Fibroblast of skin of abdomen (primary cell): Measurements from ENCODE around the gene CACNA1S.

Source experiments
- DNase-seq: peaks from one replicate; pipeline ENCODE4 v3.0.0-alpha.2; 2013

CACNA1S gene

DNA sequence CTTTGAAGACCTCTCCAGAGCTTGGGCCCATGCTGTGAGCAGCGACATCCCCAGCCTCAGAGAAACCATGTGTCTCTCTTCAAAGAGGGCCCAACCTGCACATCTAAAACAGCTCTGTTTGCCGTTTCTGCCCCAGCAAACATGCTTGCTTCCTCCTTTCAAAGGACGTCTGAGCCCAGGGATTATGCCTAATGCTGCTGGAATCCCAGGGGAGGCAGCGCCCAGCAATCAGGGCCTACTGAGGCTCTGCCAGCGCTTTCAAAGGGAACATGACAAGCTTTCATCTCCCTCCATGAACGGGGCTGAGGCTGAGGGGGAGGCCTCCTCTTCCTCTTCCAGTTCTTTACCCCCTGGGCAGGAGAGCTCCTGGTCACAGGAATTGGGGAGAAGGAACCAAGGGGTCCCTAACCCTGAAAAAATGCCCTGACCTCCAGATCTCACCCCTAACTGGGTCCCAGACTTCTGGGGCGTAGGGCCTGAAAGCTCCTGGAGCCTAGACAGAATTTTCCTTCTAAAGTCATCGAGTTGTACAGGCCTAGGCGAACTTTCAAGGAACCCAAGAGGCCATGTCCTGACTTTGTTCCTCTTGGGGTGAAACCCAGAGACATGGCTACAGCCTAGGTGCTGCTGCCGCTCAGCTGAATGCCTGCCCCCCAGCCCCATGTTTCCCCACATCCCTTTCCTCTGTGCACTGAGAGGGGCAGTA is 28.2 kb upstream of the CACNA1S start:
- DNase-seq, result no peak

DNA sequence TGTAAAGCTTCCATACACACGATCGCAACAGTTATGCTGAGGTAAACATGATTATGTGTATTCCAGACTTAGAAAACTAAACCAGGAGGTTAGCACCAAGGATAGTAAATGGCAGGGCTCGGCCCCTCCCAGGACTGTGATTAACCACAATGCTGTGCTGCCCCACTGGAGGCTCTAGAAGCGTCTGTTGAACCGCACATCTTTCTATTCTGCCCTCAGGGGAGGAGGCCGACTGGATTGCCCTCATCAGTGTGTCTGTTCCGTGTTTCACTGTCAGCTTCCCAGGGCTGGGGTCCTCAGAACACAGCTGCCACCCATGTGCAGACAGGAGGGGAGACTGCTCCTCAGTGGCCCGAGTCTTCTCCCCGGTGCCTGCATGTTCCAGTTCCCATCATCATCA is 27.5 kb upstream of the CACNA1S start:
- DNase-seq, result no peak

- no peak for DNase-seq
These were observed 27.1 kb upstream of the CACNA1S start for GRCh38 chr1:201139306-201139705.

DNA sequence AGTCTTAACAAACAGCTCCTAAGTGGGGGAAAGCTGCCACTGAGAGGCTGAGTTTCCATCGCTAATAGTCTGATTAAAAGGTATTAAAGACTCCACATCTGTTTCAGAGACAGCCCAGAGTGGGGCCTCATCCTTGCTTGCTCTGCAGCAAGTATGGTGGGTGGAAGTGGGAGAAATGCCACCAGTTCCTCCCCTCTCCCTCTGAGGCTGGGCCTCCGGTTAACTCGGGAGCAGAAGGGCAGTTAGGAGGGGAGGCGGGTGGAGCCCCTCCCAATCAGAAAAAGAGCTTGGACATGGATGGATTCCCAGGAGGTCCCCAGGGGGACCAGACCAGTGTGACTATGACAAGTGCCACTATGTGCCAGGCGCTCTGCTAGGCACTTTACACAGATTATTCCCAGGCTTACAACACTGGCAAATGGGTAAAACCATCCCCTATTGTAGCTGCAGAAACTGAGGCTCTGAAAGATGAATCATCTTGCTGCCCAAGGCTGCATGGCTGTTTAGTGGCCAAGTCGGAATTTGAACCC is 26.1 kb upstream of the CACNA1S start:
- no peak for DNase-seq

DNA sequence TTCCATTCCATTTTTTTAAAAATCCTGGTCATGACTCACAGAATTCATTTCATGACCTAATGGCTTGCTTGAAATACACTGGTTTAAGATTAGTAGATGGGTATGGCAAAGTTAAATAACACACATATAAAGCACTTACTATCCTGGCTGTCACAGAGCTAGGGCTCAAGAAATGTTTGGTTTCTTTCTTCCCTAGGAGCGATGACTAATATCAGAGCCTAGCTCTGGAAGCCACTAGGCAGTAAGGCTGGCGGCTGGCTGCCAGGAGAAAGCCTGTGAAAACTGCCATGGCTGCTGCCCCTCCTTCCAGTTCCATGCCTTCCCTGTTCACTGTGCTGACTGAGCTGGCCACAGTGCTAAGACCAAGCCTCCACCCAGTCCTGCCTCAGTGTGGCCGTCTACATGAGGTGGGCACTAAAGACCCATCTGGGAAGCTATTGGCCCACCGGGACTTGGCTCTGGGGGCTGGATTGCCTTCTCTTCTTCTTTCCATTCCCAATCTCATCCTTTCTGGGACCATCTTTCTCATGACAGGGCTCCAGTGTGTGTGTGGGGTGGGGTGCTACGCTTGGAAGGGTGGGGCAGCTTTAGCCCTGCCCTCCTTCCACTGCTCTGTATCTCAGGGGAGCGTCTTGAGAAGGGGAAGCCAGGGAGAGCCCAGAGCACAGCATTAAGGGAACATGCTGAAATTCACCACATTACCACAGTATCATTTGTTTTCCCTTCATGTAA is 25.5 kb upstream of the CACNA1S start:
- peak; percentile 91 for DNase-seq

GRCh38 chr1:201137024-201137392 is 24.8 kb upstream of the CACNA1S start:
- DNase-seq, result no peak

DNA sequence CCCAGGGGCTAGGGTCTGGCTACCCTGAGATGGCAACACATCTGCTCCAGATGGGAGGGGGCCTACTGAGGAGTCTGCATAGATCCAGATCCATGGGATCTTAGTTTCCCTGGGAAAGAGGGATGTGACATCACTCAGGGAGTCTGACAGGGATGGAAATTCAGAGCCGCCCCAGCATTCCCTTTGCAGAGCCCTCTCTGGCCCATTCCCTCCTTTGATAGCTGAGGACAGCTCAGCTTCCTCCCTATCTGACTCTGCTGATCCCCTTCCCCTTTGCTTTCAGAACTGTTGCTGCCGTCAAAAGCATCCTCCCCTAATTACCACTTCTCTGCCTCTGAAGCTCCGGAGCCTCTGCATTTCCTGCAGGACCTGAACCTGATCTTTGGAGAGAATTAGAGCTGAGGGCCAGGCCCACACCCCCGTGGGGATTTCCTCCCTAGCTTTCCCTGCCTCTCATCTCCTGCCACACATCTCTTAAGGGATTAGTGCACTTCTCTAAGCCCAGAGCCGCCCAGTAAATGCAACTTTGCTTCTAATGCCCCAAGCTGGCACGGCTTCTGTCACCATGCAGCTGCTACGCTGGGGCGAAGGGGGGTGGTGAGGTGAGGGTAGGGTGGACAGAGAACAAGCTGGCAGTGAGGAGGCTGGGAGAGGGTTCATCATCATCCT is 24.3 kb upstream of the CACNA1S start:
- no peak for DNase-seq

GRCh38 chr1:201134405-201134804 is 22.2 kb upstream of the CACNA1S start:
- DNase-seq, result no peak

DNA sequence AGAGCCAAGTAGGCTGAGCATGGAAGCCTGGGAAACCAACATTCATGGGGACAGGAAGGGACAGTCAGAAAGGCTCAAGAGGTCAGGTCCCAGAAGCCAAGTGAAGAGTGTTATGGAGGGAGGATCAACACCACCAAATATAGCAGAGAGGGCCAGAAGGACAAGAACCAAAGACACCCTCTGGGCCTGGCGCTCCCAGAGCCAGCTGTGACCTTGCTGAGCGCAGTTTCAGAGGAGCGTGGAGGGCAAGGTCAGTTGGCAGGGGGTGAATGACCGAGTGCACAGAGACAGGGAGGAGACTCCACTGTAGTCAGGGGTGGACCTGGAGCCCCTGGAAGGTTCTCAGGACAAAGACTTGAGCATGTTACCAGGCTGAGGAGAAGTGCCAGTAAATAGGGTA is 19.2 kb upstream of the CACNA1S start:
- DNase-seq, result no peak

- DNase-seq, result no peak
These were observed 16.7 kb upstream of the CACNA1S start for GRCh38 chr1:201128962-201129361.

- no peak for DNase-seq
These were observed 16.2 kb upstream of the CACNA1S start for GRCh38 chr1:201128476-201128875.

DNA sequence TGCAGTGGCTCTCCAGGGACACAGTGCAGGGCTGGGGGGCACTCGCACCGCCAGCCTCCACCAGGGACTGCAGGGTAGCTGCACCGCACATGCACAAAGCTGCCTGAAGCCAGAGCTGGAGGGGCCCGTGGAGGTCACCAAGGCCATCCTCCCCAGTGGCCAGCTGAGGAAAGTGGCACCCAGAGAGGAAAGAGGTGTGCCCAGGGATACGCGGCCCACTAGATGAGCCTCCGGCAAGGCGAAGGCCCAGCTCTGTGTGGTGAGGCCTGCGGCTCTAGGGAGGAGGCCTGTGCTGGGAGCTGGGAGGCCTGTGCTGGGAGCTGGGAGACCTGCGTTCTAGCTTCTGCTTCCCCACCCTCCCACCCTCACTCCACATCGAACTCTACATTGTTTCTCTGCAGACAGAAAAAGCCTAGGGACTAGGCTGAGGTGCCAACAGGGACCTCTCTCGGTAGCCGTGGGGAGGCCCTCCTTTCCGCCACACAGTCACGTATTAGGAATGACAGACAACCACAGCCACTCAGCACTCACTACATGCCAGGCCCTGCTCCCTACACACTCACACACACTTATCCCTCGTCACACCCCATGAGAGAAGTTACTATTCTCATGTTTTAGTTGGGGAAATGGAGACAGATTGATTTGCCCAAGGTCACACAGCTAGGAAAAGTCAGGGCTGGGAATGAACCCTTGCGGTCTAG is 15.7 kb upstream of the CACNA1S start:
- DNase-seq, result peak; percentile 84

GRCh38 chr1:201126832-201127754 is 14.9 kb upstream of the CACNA1S start, which contains the start of gene ASCL5:
ASCL5 (minus strand) TSS chr1:201127184; CDS start chr1:201115372, 11,812 bp downstream.
- DNase-seq, result no peak

DNA sequence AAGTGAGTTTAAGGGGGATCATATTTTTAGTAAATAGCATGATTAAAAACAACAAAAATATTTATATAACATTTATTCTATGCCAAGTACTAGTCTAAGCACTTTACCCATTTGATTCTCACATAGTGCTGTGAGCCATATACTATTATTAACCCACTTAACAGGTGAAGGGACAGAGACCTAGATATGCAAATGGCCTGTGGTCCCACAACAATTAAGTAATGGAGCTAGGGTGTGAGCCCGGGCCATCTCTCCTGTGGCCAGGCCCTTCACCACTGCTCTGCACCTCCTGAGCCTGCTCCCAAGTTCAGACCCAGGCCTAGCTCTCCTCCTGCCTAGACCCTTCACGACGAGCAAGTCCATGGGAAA is 14.2 kb upstream of the CACNA1S start:
- DNase-seq, result no peak

DNA sequence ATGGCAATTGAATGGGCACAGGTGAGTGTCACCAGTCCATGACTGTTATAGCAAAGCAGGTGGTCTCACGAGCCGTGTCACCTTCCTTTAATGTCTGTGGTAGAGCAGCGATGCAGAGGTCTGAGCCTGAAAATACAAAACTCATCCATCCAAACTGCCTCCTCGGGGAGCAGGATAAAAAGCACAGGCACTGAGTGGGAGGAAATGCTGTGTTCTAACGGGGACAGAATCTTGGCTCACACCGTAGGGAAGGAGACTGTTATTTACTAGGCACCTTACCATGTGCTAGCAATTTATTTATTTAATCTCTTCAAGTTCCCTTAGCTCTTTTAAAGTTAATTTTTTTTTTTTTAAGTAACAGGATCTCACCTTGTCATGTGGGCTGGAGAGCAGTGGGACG is 13.6 kb upstream of the CACNA1S start:
- no peak for DNase-seq

DNA sequence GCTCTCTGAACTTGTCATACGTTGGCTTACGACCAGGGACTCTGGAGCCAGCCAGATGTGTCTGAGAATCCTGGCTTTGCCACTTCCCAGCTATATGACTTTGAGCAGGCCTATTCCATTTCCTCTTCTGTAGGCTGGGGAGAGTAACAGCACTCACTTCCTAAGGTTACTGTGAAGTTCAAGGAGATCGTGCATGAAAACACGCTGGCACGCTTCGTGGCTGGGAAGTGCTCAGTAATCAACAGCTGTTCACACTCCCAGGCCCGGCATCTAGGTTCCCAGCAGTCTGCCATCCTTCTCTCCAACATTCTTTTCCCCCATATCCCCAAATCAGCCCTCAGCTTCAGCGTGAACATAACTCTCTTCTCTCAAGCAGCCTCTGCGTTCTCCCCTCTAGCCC is 12.8 kb upstream of the CACNA1S start:
- no peak for DNase-seq

- no peak for DNase-seq
These were observed 11.6 kb upstream of the CACNA1S start for GRCh38 chr1:201123866-201124265.

DNA sequence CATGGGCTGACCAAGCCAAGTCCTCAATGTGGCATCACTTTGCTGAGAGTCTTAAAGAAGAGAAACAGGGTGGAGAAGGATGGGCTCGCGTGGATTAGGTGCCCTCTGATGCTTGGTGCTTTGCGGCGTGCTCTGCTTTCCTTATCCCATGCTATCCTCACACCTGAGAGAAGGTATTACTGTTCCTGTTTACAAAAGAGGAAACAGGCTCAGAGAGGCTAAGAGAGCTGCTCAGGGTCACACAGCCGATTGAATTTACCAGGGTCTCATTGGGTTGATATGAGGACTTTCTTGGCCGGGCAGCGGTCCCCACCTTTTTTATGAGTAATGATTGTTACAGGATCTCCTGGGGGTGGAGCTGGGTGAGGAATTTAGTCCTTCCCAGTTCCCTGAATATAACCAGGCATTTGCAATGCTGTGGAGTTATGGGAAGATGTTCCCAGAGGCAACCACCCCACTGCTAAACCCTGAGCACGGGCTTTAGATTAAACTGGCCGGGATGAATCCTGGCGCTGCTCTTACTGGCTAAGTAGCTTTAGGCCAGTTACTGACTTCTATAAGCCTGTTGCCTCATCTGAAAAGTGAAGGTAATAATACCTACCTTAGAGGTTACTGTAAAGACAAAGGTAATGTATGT is 10.2 kb upstream of the CACNA1S start:
- no peak for DNase-seq

GRCh38 chr1:201119206-201120197 is 7.3 kb upstream of the CACNA1S start:
- DNase-seq, result no peak

GRCh38 chr1:201116091-201116490 is 3.9 kb upstream of the CACNA1S start:
- no peak for DNase-seq
